HG02943 (cell line): ENCODE results near the gene CTNNA2.
"Not testable (repeated sequence)": the region's sequence is repeated elsewhere in the genome, so short reads cannot be mapped to it uniquely, and the experiment has no call there.

Experiments
- ATAC-seq: cut with Tn5 transposase; IDR thresholded peaks from one replicate; pipeline ENCODE4 v1.9.1; 2021; ENCODE audit warnings: mild to moderate bottlenecking, low read depth, moderate library complexity; ENCODE audit not compliant: unreplicated experiment

Gene CTNNA2

GRCh38 chr2:80012061-80012460 lies 499.2 kb downstream of the CTNNA2 start:
- no peak for ATAC-seq

GRCh38 chr2:80014637-80015036 lies 501.8 kb downstream of the CTNNA2 start:
- no peak for ATAC-seq

GRCh38 chr2:80016171-80016570 lies 503.3 kb downstream of the CTNNA2 start:
- no peak for ATAC-seq

GRCh38 chr2:80019571-80020460 lies 507.0 kb downstream of the CTNNA2 start:
- no peak for ATAC-seq

- no peak for ATAC-seq
These were observed 509.2 kb downstream of the CTNNA2 start for GRCh38 chr2:80022018-80022417.

- ATAC-seq, result no peak
These were observed 513.3 kb downstream of the CTNNA2 start for GRCh38 chr2:80026040-80026729.

GRCh38 chr2:80028051-80028450 lies 515.2 kb downstream of the CTNNA2 start:
- ATAC-seq, result no peak

GRCh38 chr2:80028584-80028983 lies 515.7 kb downstream of the CTNNA2 start:
- no peak for ATAC-seq

- ATAC-seq, result no peak
These were observed 517.3 kb downstream of the CTNNA2 start for GRCh38 chr2:80030135-80030534.

- ATAC-seq, result not testable (repeated sequence)
These were observed 519.8 kb downstream of the CTNNA2 start for GRCh38 chr2:80032684-80033083.

- ATAC-seq, result no peak
These were observed 523.0 kb downstream of the CTNNA2 start for GRCh38 chr2:80035749-80036285.

GRCh38 chr2:80037310-80037709 lies 524.5 kb downstream of the CTNNA2 start:
- ATAC-seq, result no peak

GRCh38 chr2:80040226-80040625 lies 527.4 kb downstream of the CTNNA2 start:
- ATAC-seq, result no peak

GRCh38 chr2:80042635-80043034 lies 529.8 kb downstream of the CTNNA2 start:
- no peak for ATAC-seq

- no peak for ATAC-seq
These were observed 535.4 kb downstream of the CTNNA2 start for GRCh38 chr2:80048296-80048695.

- no peak for ATAC-seq
These were observed 537.4 kb downstream of the CTNNA2 start for GRCh38 chr2:80050246-80050645.

GRCh38 chr2:80053522-80054345 lies 540.9 kb downstream of the CTNNA2 start:
- no peak for ATAC-seq

- no peak for ATAC-seq
These were observed 541.5 kb downstream of the CTNNA2 start for GRCh38 chr2:80054346-80054675.

- no peak for ATAC-seq
These were observed 545.1 kb downstream of the CTNNA2 start for GRCh38 chr2:80057956-80058355.

GRCh38 chr2:80058562-80058961 lies 545.7 kb downstream of the CTNNA2 start:
- no peak for ATAC-seq

- ATAC-seq, result no peak
These were observed 546.6 kb downstream of the CTNNA2 start for GRCh38 chr2:80059447-80059846.
